Activated naive CD4-positive, alpha-beta T cell treated with Interleukin-2 at 50 U/mL for 16 hours (primary cell): ENCODE data around the gene NDUFS5.
"Not testable (repeated sequence)": the region's sequence is repeated elsewhere in the genome, so short reads cannot be mapped to it uniquely, and the experiment has no call there.

Experiments
- DNase-seq: peaks from one replicate; pipeline ENCODE4 v3.0.0-alpha.2; 2020

NDUFS5 gene

DNA sequence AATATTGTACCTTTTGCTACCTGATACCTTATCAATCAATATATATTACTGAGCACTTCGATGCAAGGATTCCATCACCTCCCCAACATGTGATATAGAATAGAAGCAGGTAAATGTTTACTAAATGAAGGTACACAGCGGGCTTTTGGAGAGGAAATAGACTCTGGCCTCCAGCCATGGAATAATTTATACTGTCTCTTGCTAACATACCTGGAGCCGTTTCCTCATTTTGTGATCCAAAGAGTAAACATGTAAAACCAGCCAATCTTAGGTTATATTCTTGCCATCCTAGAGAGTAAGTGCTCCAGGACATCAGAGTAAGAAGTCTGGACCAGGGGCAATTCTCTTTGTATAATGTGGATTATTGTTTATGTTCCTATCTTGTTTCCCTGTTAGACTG, 39.4 kb downstream of the NDUFS5 start:
- DNase-seq, result no peak

DNA sequence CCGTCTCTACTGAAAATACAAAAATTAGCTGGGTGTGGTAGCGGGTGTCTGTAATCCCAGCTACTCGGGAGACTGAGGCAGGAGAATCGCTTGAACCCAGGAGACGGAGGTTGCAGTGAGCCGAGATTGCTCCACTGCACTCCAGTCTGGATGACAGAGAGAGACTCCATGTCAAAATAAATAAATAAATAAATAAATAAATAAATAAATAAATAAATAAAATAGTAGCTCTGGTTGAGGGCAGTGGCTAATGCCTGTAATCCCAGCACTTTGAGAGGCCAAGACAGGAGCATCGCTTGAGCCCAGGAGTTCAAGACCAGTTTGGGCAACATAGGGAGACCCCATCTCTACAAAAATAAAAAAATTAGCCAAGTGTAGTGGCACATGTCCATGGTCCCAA, 42.1 kb downstream of the NDUFS5 start:
- not testable (repeated sequence) for DNase-seq

DNA sequence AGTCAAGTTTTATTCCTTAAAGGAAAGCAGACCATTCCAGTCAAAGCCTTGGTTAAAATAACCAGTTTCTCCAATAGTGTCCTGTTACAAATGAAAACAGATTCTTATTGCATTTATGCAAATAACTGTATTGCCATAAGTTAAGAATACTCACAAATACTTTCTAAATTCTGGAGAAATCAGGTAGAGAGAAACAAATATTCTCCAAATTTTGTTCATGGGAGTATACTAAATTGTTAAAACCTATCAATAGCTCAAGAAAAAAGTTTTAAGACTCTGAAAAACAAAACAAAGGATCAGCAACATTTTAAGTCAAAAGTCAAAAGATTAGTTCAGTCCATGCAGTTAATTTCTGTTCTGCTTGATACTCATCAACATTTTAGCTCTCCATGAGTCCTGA, 45.4 kb downstream of the NDUFS5 start:
- DNase-seq, result not testable (repeated sequence)

GRCh38 chr1:39076127-39076798, 50.1 kb downstream of the NDUFS5 start:
- DNase-seq, result no peak

GRCh38 chr1:39076799-39077148, 50.6 kb downstream of the NDUFS5 start:
- DNase-seq, result no peak

DNA sequence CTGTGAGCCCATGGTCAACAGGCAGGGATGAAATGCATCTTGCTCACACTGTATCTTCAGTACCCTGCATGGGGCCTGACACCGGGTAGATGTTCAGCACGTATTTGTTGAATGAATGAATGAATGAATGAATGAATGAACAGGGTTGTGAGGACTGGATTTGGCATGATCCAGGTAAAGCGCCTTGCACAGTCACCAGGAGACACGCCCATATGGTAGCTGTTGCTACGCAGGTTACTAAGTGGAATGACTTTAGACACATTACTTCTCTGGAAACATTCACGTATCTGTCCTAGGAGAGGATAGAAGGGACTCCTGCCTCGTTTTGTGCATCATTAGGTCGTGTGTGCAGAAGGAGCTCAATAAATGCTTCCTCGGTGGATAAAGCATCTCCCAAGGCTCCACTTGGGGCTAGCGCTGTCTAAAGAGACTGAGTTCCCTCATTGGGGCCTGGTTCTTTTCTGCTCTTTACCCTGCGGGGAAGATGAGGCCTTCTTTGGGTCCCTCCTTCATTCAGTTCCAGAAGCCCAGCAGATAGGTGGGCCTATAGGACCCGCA, 54.2 kb downstream of the NDUFS5 start:
- DNase-seq, result no peak

GRCh38 chr1:39080831-39081270, 54.7 kb downstream of the NDUFS5 start:
- DNase-seq, result no peak

DNA sequence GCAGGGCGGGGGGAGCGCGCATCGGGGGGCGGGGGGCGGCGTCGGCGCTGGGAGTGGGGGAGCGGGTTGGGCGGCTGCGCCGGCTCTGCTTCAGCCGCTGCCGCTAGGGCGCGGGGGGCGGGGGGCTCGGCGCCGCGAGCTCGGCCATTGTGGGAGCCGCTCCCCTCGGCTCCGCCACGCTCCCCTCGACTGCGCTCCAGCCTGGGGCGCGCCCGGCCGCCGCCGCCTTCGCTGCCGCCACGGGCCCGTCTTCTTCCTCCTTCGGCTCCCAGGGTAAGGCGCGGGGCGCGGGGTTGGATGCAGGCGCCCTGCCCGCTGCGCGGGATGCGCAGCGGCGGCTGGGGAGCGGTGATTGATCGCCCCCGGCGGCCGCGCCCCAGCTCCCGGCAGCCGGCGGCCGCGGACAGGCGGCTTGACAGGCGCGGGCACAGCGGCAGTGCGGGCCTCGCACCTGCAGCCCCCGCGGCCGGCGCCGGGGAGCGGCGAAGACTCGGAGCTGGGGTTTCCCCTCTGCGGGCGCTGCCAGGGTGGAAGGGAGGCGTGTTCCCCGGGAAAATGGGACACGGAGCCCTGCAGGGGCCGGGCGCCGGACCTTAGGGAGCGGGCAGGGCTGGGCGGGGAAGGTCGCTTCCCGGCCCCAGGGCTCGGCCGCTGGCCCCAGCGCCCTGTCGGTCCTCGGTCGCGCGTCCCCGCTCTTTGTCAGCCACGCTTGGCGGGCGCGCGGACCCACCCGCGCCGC, 55.3 kb downstream of the NDUFS5 start:
- DNase-seq, result peak; percentile 21

GRCh38 chr1:39082010-39082799, 56.1 kb downstream of the NDUFS5 start:
- no peak for DNase-seq

GRCh38 chr1:39082811-39083576, 56.8 kb downstream of the NDUFS5 start:
- no peak for DNase-seq

DNA sequence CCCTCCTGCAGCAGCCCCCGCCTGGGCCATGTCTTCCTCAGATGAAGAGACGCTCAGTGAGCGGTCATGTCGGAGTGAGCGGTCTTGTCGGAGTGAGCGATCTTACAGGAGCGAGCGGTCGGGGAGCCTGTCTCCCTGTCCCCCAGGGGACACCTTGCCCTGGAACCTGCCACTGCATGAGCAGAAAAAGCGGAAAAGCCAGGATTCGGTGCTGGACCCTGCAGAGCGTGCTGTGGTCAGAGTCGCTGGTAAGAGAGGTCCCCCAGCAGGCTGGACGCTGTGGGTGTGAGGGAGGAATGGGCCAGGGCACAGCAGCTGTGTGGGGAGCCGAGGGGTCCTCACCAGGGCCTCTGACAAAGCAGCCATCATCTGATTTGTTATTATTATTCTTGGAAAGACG, 58.0 kb downstream of the NDUFS5 start:
- DNase-seq, result no peak
